GM20431 (cell line): ENCODE results near the gene ANO8.
"Not testable (repeated sequence)": the region's sequence is repeated elsewhere in the genome, so short reads cannot be mapped to it uniquely, and the experiment has no call there.

Experiments used
- in situ Hi-C: fragments of 300-500 bp; cut with MseI, MboI; formaldehyde crosslinking; loops from one replicate; pipeline ENCODE4 v1.15.0; 2020; ENCODE audit warnings: low sequenced_read_pairs; ENCODE audit not compliant: unreplicated experiment

ANO8 gene

DNA sequence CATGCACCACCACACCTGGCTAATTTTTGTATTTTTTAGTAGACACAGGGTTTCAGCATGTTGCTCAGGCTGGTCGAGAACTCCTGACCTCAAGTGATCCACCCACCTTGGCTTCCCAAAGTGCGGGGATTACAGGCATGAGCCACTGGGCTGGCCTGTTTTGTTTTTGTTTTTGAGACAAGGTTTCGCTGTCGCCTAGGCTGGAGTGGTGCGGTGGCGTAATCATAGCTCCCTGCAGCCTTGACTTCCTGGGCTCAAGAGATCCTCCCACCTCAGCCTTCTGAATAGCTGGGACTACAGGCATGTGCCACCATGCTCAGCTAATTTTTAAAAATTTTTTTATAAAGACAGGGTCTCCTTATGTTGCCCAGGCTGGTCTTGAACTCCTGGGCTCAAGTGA, 39.1 kb downstream of the ANO8 start:
- in situ Hi-C loops = not testable (repeated sequence)

DNA sequence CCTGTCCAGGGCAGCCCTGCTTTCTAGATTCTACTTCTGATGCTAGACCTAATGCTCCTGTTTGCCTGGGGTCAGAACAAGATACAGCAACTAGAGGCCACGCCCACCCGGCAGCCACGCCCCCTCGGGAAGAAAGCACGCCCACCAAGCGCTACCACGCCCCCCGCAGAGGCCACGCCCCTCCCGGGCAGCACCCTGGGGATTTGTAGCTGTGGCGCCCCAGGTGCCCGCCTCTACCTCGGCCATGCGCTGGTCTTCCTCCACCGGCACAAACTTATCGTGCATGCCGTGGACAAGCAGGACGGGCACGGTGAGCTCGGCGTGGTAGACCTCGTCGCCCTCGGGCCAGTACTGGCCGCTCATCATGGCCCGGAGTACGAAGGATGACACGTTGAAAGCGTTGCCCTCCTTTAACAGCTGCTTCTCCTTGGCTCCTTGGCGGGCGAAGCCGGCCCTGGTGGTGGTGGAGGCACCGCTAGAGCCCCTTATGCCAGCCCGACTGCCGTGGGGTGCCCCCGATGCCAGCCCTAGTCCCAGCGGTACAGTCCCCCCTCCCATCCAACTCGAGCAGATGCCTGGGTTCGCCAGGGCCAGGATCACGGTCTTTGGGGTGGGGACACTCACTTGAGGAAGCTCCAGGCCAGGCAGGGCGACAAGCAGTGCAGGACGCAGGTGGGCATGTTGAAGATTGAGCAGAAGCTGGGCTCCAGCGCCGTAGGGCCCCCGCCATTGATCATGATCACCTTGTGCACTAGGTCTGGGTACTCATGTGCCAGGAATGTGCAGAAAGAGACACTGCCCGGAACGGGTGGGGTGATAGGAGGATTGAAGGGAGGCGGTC, 40.4 kb downstream of the ANO8 start:
- in situ Hi-C loops = no loop called here

DNA sequence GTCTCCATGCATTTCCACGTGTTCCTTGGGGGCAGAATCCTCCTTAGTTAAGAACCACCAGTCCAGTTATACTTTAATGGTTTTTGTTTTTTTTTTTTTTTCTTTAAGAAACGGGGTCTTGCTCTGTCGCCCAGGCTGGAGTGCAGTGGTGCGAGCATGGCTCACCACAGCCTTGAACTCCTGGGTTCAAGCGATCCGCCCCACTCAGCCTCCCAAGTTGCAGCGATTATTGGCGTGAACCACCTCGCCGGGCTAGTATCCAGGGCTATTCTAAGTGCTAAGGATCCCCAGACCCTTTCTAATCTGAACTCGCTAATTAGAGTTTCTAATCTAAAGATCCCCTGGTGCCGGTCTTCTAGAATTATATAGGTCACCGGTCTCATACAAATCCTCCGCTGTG, 41.0 kb downstream of the ANO8 start:
- in situ Hi-C loops = no loop called here

DNA sequence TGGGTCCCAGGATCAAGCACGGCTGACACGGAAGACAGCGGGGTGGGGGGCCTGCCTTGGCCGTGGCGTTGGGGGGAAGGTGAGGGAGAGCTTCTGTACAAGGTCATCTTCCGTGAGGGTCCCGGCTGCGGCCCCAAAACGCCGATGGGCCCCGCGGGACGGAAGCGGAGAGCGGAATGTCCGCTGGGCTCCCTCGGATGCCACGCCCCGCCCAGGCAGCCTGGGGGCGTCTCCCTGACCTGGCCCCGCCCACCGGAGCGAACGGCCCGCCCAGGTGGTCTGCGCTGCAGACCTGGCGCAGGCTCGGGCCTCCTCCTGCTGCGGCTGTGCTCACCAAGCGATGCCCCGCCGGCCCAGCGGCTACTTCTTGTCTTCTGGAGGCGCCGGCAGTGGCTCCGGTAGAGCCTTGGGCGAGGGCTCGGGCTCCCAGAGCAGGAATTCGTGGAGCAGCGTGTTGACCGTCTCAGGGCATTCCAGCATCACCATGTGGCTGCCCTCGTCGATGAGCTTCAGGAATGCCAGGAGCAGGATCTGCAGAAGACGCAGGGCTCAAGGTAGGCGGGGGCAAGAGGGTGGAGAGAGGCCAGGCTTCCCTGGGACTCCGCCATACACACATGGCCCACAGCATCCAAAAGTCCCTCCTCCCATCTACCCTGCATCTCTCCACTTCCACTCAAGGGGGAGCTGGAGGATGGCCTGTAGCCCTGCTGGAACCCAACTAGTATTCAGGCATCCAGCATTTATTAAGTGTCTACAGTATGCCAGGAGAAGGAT, 42.2 kb downstream of the ANO8 start:
- in situ Hi-C loops = no loop called here

DNA sequence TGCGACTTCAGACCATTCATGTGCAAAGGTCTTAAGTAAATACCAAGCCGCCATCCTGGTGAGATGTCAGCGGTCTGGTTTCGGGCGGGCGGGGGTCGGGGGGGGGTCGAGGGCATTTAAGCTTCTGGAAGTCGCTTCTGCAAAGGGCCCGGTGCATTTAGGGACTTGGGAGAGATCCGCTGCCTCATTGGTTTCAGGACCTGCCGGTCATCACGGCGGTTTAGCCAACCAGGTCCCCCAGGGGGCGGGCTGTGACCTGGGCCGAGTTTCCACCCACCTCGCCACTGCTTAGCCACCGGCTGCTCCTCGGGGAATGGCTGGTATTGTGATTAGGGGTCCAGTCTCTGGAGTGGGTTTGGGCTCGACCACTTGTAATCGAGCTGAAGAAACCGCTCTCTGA, 45.2 kb downstream of the ANO8 start:
- in situ Hi-C loops = no loop called here

DNA sequence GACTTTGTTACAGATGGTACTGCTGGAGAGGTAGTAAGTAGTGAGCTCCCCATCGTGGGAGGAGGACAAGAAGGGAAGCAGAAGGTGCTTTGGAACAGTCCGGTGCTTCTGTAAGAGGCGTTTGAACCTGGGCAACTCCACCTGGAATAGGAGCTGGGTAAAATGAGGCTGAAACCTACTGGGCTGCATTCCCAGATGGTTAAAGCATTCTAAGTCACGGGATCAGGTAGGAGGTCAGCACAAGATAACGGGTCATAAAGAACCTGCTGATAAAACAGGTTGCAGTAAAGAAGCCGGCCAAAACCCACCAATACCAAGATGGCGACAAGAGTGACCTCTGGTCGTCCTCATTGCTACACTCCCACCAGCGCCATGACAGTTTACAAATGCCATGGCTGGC, 47.9 kb downstream of the ANO8 start:
- in situ Hi-C loops = no loop called here

DNA sequence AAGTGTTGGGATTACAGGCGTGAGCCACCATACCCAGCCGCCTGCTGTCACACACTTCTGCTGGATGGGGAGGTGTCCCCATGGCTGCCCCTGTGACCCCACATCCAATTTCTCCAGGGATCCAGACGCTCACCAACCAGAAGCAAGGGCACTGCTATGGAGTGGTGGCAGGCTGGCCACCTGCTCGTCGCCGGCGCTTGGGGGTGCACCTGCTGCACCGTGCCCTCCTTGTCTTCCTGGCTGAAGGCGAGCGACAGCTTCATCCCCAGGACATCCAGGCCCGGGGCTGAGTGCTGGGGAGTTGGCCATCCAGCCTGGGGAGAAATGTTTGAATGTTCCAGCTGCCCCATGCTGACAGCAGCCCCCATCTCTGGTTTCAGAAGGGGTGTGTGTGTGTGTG, 48.4 kb downstream of the ANO8 start:
- in situ Hi-C loops = no loop called here

DNA sequence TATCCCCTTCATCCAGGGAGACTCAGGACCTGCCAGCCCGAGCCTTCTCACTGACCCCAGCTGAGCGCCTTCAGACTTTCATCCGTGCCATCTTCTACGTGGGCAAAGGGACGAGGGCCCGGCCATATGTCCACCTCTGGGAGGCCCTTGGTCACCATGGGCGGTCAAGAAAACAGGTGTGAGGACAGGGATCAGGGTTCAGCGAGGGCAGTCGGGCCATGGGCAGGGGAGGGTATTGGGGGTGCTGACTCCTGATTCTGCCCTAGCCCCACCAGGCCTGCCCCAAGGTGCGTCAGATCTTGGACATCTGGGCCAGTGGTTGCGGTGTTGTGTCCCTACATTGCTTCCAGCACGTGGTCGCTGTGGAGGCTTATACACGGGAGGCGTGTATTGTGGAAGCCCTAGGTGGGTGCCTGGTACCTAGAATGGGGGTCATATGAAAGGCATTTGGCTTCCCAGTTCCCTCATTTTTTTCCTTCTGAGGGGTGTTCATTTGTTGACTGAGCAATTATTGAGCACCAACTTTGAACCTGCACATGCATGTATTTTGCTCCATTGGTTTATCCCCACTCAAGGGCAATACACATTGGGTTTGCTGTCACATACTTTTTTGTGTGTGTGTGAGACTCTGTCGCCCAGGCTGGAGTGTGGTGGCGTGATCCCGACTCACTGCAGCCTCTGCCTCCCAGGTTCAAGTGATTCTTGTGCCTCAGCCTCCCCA, 49.1 kb downstream of the ANO8 start:
- in situ Hi-C loops = no loop called here

DNA sequence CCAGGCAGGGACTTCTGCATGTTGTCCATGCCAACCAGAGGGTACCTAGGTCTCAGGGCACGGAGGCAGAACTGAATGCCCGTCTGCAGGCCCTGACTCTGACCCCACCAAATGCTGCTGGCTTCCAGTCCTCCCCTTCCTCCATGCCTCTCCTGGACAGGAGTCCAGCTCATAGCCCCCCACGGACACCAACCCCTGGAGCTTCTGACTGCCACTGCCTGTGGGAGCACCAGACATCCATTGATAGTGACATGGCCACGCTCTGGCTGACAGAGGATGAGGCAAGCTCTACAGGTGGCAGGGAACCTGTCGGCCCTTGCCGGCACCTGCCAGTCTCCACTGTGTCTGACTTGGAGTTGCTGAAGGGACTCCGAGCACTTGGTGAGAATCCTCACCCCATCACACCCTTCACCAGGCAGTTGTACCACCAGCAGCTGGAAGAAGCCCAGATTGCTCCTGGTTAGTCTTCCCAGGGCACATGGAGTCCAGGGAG, 51.1 kb downstream of the ANO8 start:
- in situ Hi-C loops = no loop called here

DNA sequence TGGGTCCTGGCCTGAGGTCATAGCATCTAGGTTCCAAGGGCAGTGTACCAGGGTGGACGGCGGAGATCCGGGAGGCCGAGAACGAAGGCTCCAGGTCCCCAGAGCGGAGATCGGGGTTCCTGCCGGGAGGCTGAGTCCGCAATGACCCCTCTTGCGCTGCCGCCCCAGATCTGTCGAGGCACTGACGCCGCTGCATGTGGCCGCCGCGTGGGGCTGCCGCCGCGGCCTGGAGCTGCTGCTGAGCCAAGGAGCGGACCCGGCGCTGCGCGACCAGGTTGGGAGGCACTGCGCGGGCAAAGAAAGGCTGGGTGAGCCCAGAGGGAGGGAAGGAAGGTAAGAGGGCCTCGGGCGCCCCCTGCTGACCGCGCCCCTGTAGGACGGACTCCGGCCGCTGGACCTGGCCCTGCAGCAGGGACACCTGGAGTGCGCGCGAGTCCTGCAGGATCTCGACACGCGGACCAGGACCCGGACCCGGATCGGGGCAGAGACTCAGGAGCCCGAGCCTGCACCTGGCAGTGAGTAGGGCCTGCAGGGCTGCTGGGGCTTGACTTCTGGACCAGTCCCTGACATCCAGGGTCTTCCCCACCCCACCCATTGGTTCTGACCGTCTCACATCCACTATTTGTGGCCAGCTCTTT, 52.0 kb downstream of the ANO8 start:
- in situ Hi-C loops = no loop called here

DNA sequence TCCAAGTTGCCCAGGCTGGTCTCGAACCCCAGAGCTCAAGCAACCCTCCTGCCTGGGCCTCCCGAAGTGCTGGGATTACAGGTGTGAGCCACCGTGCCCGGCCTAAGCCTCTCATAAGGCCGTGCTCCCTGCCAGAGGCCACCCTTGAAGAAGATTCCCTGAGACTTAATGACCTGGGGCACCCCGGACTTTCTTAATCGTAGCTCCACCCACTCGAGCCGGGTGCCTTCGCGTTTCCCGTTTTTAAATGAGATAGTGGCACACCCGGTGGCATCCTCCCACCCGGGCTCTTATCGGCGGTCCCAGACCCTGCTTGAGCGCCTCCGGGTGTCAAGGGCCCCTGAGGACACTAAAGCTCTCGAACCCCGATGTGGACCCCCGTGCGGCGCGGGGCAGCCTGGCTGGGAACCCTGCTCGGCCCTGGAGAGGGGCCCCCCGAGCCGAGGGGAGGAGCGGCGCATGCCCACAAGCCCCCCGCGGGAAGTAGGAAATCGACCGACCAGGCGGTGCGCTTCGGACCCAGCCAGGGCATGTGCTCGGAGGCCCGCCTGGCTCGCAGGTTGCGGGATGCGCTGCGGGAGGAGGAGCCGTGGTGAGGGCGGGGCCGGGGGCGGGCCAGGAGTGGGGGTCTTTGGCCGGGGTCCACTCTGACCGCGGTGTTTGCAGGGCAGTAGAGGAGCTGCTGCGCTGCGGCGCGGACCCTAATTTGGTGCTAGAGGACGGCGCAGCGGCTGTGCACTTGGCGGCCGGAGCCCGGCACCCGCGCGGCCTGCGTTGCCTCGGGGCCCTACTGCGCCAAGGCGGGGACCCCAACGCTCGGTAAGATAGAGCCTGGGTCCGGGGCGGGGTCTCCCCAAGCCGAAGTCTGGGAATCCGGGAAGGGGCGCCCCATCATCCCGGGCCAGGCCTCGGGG, 53.0 kb downstream of the ANO8 start, which contains the start of gene ANKLE1:
Gene ANKLE1 (plus strand): TSS at position 511 of the 914 bp plus-strand sequence. CDS start 20 bp downstream, at position 531.
- in situ Hi-C loops = no loop called here

DNA sequence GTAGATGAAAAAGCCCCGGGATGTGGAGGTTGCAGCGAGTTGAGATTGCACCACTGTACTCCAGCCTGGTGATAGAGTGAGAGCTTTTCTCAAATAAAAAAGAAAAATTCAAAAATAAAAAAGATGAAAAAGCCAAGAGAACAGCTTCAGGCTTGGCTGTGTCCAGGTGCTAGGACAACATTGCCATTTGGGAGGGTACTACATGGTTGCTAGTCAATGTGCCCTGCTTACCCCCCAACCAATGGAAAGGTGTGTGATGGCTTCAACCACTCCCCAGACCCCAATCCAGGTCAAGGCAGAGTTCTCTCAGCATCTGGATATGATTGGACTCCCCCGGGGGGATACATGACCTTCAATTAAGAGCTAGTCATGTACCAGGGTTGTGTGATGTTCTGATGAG, 55.2 kb downstream of the ANO8 start:
- in situ Hi-C loops = no loop called here

DNA sequence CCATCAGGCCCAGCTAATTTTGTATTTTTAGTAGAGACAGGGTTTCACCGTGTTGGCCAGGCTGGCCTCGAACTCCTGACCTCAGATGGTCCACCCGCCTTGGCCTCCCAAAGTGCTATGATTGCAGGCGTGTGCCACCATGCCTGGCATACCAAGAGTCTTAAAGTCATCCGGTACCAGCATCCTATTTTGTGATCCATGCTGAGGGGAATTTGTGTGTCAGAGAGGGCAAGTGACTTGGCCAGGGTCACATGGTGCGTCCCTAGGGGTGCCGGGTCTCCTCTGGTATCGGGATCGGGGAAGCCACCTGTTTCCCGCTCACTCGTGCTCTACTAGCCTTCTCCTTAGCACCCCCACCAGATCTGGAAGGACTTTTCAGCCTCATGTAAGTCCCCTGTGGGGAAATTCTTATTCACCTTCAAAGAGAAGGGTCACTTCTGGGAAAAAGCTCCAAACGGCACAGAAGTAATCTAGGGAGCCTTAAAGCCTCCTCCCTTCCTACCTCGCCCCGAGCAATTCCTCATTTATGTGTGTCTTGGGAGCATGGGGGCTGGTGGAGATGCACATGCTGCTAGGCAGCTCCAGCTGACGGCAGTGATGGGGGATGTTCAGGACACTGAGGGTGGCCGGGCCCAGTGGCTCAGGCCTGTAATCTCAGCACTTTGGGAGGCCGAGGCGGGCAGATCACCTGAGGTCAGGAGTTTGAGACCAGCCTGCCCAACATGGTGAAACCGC, 59.0 kb downstream of the ANO8 start:
- in situ Hi-C loops = no loop called here

DNA sequence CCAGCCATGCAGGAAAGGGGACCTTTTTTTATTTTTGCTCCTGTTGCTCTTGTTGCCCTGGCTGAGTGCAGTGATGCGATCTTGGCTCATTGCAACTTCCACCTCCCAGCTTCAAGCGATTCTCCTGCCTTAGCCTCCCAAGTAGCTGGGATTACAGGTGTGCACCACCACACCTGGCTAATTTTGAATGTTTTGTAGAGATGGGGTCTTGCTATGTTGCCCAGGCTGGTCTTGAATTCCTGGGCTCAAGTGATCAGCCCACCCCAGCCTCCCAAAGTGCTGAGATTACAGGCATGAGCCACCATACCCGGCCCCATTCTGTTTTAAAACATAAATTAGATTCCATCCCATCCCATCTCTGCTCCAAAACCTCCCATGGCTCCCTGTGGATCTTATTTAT, 59.8 kb downstream of the ANO8 start:
- in situ Hi-C loops = not testable (repeated sequence)
